Mesothelial cell of epicardium (in vitro differentiated cells): Measurements from ENCODE around the gene LRRC27. TPM values are rescaled to one million over a fixed set of nuclear protein-coding genes. Genes with fewer than 3 reads are reported as not detected.
A peak's percentile ranks its signal among the peaks of the same experiment; 100 is the strongest.

Source experiments
- DNase-seq, 2 experiments: peaks; one replicate each; pipeline ENCODE4 v3.0.0; 2021; ENCODE audit warnings: low spot score in 2 of 2; ENCODE audit not compliant: unreplicated experiment in 2 of 2
- H3K27ac Mint-ChIP-seq: 2 replicates; pipeline ENCODE4 v1.8.0; 2021; ENCODE audit warnings: mixed read lengths
- H3K27me3 Mint-ChIP-seq: 2 replicates; pipeline ENCODE4 v1.8.0; 2021; ENCODE audit warnings: low read depth, mixed read lengths
- H3K36me3 Mint-ChIP-seq: 2 replicates; pipeline ENCODE4 v1.8.0; 2021; ENCODE audit warnings: mixed read lengths
- H3K4me1 Mint-ChIP-seq: 2 replicates; pipeline ENCODE4 v1.8.0; 2021; ENCODE audit warnings: mixed read lengths
- H3K4me3 Mint-ChIP-seq: 2 replicates; pipeline ENCODE4 v1.8.0; 2021; ENCODE audit warnings: mild to moderate bottlenecking, moderate library complexity, mixed read lengths
- H3K9me3 Mint-ChIP-seq: 2 replicates; pipeline ENCODE4 v1.8.0; 2021; ENCODE audit warnings: mixed read lengths
- total RNA-seq: library from RNA; stranded (reverse); gene quantifications from 3 replicates; pipeline ENCODE4 v1.2.1, GENCODE V29; 2021
- TF ChIP-seq, protein P1 (sequence below): fragments of 200-600 bp; sonication (generic); IDR thresholded peaks from one replicate; pipeline ENCODE4 v1.5.0; 2021; ENCODE audit warnings: antibody characterized with exemption; ENCODE audit not compliant: unreplicated experiment

Gene LRRC27
- total RNA-seq, 1 donor from 2014 or later: 15.2 TPM

DNA sequence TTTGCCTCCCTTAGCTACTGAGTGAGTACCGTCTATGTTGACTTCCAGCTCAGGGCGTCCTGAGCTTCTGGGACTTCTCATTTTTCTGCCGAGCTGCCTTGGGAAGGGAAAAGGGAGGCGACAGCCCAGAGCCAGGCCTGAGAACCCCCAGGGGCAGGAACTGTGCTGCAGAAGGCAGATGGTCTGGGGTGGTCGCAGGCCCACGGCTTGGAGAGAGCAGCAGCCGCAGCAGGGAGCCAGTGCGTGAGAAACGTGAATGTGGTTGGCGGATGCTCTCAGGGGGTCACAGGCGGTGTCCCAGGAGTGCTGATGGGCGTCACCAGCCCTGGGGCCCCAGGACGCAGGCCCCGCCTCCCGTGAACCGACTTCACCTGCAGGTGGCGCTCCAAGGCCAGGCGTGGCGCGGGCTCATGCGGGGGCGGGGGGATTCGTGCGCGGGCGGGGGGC is 55.8 kb downstream of the LRRC27 start:
- Mint-ChIP-seq H3K9me3 (peaks cover 9% of the 10 kb centered on the region), H3K27ac (peak overlapping the region; percentile 93), H3K4me1 (peaks cover 35% of the 10 kb centered on the region), H3K4me3 (peak overlapping the region; percentile 63), H3K36me3 (no peaks in the 10 kb centered on the region), H3K27me3 (no peaks in the 10 kb centered on the region)
- TF ChIP-seq, protein P1, sequence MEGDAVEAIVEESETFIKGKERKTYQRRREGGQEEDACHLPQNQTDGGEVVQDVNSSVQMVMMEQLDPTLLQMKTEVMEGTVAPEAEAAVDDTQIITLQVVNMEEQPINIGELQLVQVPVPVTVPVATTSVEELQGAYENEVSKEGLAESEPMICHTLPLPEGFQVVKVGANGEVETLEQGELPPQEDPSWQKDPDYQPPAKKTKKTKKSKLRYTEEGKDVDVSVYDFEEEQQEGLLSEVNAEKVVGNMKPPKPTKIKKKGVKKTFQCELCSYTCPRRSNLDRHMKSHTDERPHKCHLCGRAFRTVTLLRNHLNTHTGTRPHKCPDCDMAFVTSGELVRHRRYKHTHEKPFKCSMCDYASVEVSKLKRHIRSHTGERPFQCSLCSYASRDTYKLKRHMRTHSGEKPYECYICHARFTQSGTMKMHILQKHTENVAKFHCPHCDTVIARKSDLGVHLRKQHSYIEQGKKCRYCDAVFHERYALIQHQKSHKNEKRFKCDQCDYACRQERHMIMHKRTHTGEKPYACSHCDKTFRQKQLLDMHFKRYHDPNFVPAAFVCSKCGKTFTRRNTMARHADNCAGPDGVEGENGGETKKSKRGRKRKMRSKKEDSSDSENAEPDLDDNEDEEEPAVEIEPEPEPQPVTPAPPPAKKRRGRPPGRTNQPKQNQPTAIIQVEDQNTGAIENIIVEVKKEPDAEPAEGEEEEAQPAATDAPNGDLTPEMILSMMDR: peak; percentile 68
- DNase-seq: peak; percentile 75 to 90

- DNase-seq: peak in 1 of 2 experiments; percentile 18
- TF ChIP-seq, protein P1: no peak
These were observed 57.0 kb downstream of the LRRC27 start for GRCh38 chr10:132388891-132389432.

GRCh38 chr10:132389433-132390169 is 57.6 kb downstream of the LRRC27 start:
- peak in 1 of 2 experiments; percentile 18 for DNase-seq
- Mint-ChIP-seq H3K4me3 (no peak overlapping the region), H3K9me3 (peaks cover 9% of the 10 kb centered on the region), H3K36me3 (no peaks in the 10 kb centered on the region), H3K27me3 (no peaks in the 10 kb centered on the region), H3K4me1 (peaks cover 35% of the 10 kb centered on the region), H3K27ac (no peak overlapping the region)
- TF ChIP-seq, protein P1: no peak

More at GRCh38 chr10:132388891-132389432, 57.0 kb downstream of the LRRC27 start:
- Mint-ChIP-seq H3K4me1 (peaks cover 40% of the 10 kb centered on the region), H3K9me3 (peaks cover 9% of the 10 kb centered on the region), H3K27ac (no peak overlapping the region), H3K4me3 (no peak overlapping the region), H3K36me3 (no peaks in the 10 kb centered on the region), H3K27me3 (no peaks in the 10 kb centered on the region)

- DNase-seq: no peak
- no peak overlapping the region for H3K4me3 Mint-ChIP-seq
These were observed 58.4 kb downstream of the LRRC27 start for GRCh38 chr10:132390170-132390920.

DNA sequence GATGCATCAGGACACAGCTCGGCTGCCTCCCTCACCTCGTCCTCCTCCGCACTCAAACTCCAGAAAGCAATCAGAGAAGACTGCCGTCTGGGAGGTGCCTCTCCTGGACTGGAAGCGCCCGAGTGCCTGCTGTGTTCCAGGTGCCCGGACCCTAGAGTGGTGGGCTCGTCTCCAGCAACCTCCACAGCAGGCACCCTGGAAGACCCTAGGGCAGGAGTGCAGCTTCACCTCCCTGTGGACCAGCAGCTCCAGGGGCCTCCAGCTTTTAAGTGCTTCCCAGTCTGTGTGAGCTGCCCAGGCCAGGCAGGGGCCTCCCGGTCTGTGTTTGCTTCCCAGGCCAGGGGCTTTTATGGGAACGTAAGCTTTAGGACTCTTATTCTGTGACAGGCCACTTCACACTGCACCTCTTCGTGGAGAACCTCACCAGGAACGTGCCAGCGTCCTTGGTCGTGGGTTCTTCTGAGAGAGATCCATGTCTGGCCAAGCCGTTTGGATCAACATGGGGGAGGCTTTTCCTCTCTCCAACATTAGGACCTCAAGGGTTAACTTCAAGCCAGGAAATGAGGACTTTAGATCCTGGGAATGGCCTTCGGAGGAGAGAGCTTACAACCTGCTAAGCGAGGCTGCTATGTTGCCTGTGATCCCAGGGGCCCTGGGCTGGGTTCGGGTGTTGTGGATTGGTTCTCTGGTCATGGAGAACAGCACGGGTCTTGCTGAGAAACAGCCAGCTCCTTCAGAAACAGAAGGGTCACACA is 59.1 kb downstream of the LRRC27 start:
- Mint-ChIP-seq H3K4me3 (no peak overlapping the region), H3K9me3 (peaks cover 9% of the 10 kb centered on the region), H3K27ac (peak overlapping the region; percentile 69), H3K36me3 (no peaks in the 10 kb centered on the region), H3K4me1 (peaks cover 24% of the 10 kb centered on the region), H3K27me3 (no peaks in the 10 kb centered on the region)
- TF ChIP-seq, protein P1: no peak
- DNase-seq: peak in 1 of 2 experiments; percentile 15

More at GRCh38 chr10:132390170-132390920, 58.4 kb downstream of the LRRC27 start:
- Mint-ChIP-seq H3K9me3 (peaks cover 9% of the 10 kb centered on the region), H3K27me3 (no peaks in the 10 kb centered on the region), H3K27ac (peak overlapping the region; percentile 69), H3K4me1 (peaks cover 32% of the 10 kb centered on the region), H3K36me3 (no peaks in the 10 kb centered on the region)
- TF ChIP-seq, protein P1: no peak
